Vagina (tissue), 2 donors: ENCODE data around the gene KYNU. TPM values are rescaled to one million over a fixed set of nuclear protein-coding genes. Genes with fewer than 3 reads are reported as not detected.

Source experiments
- DNase-seq, 2 donors: peaks; one replicate each; pipeline ENCODE4 v3.0.0-alpha.2; 2017; ENCODE audit errors: extremely low spot score in 2 of 2
- H3K27ac ChIP-seq: fragments of 200-600 bp; sonication (generic); one replicate; pipeline ENCODE4 v1.5.1; 2019
- H3K27me3 ChIP-seq: fragments of 200-600 bp; sonication (generic); one replicate; pipeline ENCODE4 v1.5.1; 2019
- H3K36me3 ChIP-seq, 2 donors: fragments of 200-600 bp; sonication (generic); one replicate each; pipeline ENCODE4 v1.5.1; 2017 to 2019
- H3K4me1 ChIP-seq: fragments of 200-600 bp; sonication (generic); one replicate; pipeline ENCODE4 v1.5.1; 2019
- H3K4me3 ChIP-seq, 2 donors: fragments of 200-600 bp; sonication (generic); 1 replicate in 1 of 2; 2 replicates in 1 of 2; pipeline ENCODE4 v1.5.1; 2016 to 2019
- H3K9me3 ChIP-seq: fragments of 200-600 bp; sonication (generic); one replicate; pipeline ENCODE4 v1.5.1; 2019
- POLR2A ChIP-seq, 2 donors: fragments of 450-650 bp; IDR thresholded peaks; one replicate each; pipeline ENCODE4 v1.6.1; 2017; ENCODE audit warnings: antibody characterized with exemption in 2 of 2, mild to moderate bottlenecking in 2 of 2, moderate library complexity in 2 of 2
- POLR2AphosphoS5 ChIP-seq, 2 donors: sonication (generic); formaldehyde crosslinking; IDR thresholded peaks; one replicate each; pipeline ENCODE4 v1.9.0; 2017; ENCODE audit warnings: antibody characterized with exemption in 2 of 2, mild to moderate bottlenecking in 2 of 2, low read depth in 1 of 2; ENCODE audit not compliant: insufficient read depth in 1 of 2
- intact Hi-C: fragments of 100-400 bp; cut with DNase I; formaldehyde crosslinking; loops from one replicate; pipeline ENCODE4 v1.15.1; 2023
- total RNA-seq: library from RNA; depleted of rRNA; stranded (reverse); fragments of >200 nt; gene quantifications from one replicate; pipeline ENCODE4 v1.2.3, GENCODE V29; 2016
- TF ChIP-seq, protein P1 (sequence below), 3 experiments: fragments of 450-650 bp in 2 of 3; fragments of 200-600 bp in 1 of 3; sonication (generic) in 1 of 3; IDR thresholded peaks; one replicate each; pipeline ENCODE4 v1.5.1; 2017 to 2019; ENCODE audit warnings: antibody characterized with exemption in 3 of 3, mild to moderate bottlenecking in 2 of 3, moderate library complexity in 2 of 3

KYNU gene
- total RNA-seq, 1 donor from 2014 or later = 3.7 TPM

DNA sequence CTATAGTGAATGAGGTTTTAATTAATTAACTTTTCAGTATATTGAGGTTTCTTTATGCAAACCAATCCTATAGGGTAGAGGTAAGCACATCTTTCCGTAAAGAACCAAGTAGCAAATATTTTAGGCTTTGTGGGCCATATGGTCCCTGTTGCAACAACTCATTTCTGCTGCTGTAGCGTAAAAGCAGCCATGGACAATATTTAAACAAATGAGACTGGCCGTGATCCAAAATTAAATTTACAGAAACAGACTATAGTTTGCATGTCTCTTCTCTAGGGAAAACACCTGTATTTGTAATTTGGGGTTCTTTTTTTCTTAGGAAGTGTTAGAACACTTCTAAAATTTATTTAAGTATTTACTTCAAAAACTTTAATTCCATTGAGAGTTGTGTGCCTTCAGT is 104.3 kb downstream of the KYNU start:
- H3K27me3 ChIP-seq = no peaks in the 10 kb centered on the region
- no peak for DNase-seq
- H3K9me3 ChIP-seq = no peaks in the 10 kb centered on the region
- no peaks in the 10 kb centered on the region for H3K36me3 ChIP-seq
- no peak overlapping the region for H3K4me3 ChIP-seq
- intact Hi-C loops = no loop called here
- no peaks in the 10 kb centered on the region for H3K4me1 ChIP-seq
- no peak overlapping the region for H3K27ac ChIP-seq
- TF ChIP-seq POLR2A (IDR thresholded peaks at IDR 0.05) (no peak), POLR2AphosphoS5 (IDR thresholded peaks at IDR 0.05; ENCODE audit: insufficient read depth in 1 of 2, low read depth in 1 of 2) (no peak)
- TF ChIP-seq, protein P1, sequence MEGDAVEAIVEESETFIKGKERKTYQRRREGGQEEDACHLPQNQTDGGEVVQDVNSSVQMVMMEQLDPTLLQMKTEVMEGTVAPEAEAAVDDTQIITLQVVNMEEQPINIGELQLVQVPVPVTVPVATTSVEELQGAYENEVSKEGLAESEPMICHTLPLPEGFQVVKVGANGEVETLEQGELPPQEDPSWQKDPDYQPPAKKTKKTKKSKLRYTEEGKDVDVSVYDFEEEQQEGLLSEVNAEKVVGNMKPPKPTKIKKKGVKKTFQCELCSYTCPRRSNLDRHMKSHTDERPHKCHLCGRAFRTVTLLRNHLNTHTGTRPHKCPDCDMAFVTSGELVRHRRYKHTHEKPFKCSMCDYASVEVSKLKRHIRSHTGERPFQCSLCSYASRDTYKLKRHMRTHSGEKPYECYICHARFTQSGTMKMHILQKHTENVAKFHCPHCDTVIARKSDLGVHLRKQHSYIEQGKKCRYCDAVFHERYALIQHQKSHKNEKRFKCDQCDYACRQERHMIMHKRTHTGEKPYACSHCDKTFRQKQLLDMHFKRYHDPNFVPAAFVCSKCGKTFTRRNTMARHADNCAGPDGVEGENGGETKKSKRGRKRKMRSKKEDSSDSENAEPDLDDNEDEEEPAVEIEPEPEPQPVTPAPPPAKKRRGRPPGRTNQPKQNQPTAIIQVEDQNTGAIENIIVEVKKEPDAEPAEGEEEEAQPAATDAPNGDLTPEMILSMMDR (IDR thresholded peaks at IDR 0.05) = no peak

DNA sequence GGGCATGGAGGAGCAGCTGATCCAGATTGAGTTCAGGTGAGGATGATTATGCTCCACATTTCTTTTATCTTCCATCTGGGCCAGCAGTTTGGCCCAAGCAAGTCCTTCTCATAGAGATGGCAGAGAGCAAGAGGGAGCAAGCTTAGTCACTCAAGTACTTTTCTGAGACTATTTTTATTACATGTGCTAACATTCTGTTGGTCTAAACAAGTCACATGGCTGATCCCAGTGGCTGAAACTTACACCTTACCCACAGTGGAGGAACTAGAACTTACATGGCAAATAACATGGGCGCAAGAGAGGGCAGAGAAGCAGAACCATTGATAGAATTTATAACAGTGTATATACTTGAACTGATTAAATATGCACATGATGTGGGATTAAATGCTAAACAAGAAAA is 105.7 kb downstream of the KYNU start:
- H3K27me3 ChIP-seq = no peaks in the 10 kb centered on the region
- H3K27ac ChIP-seq = no peak overlapping the region
- H3K4me1 ChIP-seq = no peaks in the 10 kb centered on the region
- no peak overlapping the region for H3K4me3 ChIP-seq
- TF ChIP-seq POLR2A (IDR thresholded peaks at IDR 0.05) (no peak), POLR2AphosphoS5 (IDR thresholded peaks at IDR 0.05; ENCODE audit: insufficient read depth in 1 of 2, low read depth in 1 of 2) (no peak)
- TF ChIP-seq, protein P1 (IDR thresholded peaks at IDR 0.05) = no peak
- DNase-seq = no peak
- no peaks in the 10 kb centered on the region for H3K9me3 ChIP-seq
- no peaks in the 10 kb centered on the region for H3K36me3 ChIP-seq
- intact Hi-C loops = no loop called here

DNA sequence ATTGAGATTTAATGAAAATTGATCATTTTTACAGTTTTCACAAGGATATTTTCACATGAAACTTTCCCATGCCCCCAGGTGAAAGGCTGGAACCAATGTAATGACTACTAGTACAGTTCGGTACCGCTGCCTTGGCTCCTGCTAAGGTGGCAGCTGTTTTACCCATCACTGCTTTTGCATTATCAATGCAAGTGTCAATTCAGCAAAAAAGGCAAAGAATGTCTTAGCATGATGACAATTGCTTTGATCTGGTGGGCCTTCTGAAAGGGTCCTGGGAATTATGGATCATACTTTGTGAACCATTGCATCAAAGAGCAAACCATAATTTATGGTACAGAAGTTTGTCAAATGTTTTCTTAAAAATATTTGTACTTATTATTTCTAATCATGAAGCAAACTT is 107.2 kb downstream of the KYNU start:
- Histone ChIP-seq H3K4me1 (no peaks in the 10 kb centered on the region), H3K27me3 (no peaks in the 10 kb centered on the region), H3K9me3 (no peaks in the 10 kb centered on the region), H3K27ac (no peak overlapping the region), H3K36me3 (no peaks in the 10 kb centered on the region), H3K4me3 (no peak overlapping the region)
- DNase-seq = no peak
- intact Hi-C loops = no loop called here
- TF ChIP-seq POLR2A (IDR thresholded peaks at IDR 0.05) (no peak), POLR2AphosphoS5 (IDR thresholded peaks at IDR 0.05; ENCODE audit: insufficient read depth in 1 of 2, low read depth in 1 of 2) (no peak)
- TF ChIP-seq, protein P1 (IDR thresholded peaks at IDR 0.05) = no peak

DNA sequence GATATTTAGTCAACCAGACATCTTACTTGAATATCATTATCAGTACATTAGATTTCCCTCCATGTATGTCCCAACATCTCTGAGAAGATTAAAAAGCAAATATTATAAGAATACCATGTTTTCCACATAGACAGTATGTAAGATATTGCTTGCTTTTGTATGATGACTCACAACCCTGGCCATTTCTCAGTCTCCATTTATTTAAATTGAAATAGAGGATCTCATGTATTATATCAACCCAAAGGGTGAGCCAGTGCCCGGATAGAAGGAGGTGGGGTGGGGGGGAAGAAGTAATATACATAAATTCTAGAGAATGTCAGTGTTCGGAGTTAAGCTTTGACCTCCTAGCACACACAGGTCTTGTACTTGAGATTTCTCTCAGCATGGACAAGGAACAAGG is 109.6 kb downstream of the KYNU start:
- no peaks in the 10 kb centered on the region for H3K36me3 ChIP-seq
- H3K4me3 ChIP-seq = no peak overlapping the region
- H3K27me3 ChIP-seq = no peaks in the 10 kb centered on the region
- no peak overlapping the region for H3K27ac ChIP-seq
- TF ChIP-seq, protein P1 (IDR thresholded peaks at IDR 0.05) = no peak
- TF ChIP-seq POLR2A (IDR thresholded peaks at IDR 0.05) = no peak
- TF ChIP-seq POLR2AphosphoS5 (IDR thresholded peaks at IDR 0.05; ENCODE audit: insufficient read depth in 1 of 2, low read depth in 1 of 2) = no peak
- intact Hi-C loops = no loop called here
- H3K9me3 ChIP-seq = no peaks in the 10 kb centered on the region
- no peaks in the 10 kb centered on the region for H3K4me1 ChIP-seq
- no peak for DNase-seq

DNA sequence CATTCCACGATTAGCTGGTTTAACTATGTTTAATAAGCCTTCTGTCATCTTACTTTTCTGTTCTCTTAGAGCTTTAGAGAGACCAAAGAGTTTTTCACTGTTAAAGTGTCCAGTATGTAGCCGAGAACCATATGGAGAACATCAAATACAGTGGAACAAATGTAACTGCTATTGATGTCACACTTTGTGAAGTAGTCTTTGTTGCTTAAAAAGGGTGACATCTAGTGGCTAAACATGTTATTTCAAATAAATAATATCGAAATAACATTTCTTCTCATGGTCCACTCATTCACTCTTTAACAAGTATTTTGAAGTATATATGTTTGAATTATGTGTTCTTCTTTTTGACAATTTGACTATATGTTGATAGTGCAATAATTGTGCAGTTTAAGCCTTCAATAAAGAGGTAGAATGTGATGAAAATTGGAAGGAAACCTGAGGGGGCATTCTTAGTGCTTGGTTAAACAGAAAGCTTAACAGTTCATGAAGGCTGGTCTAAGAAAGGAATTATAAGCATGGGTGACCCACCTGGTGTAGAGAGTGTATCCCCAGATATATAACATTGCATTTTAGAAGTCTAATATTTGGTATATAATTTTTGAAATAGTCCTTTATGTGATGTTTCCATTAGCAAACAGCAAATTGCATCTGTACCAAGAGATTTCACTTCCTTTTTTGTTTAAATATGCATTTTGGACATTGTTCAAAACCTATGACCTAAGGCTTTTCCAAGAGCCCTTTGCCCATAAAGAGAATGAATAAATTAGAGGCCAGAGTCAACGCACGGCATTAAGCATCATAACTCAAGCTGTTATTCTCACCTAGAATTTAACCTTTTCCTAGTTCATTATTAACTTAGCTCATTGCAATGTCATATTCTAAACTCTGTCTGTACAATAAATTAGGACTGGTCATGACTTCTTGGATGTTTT is 112.1 kb downstream of the KYNU start:
- no peaks in the 10 kb centered on the region for H3K4me1 ChIP-seq
- TF ChIP-seq POLR2AphosphoS5 (IDR thresholded peaks at IDR 0.05; ENCODE audit: insufficient read depth in 1 of 2, low read depth in 1 of 2) (no peak), POLR2A (IDR thresholded peaks at IDR 0.05) (no peak)
- no peak for DNase-seq
- intact Hi-C loops = no loop called here
- no peak overlapping the region for H3K4me3 ChIP-seq
- H3K36me3 ChIP-seq = no peaks in the 10 kb centered on the region
- no peaks in the 10 kb centered on the region for H3K27me3 ChIP-seq
- no peak overlapping the region for H3K27ac ChIP-seq
- H3K9me3 ChIP-seq = no peaks in the 10 kb centered on the region
